Prostate gland (tissue), 2 donors: ENCODE measurements around the gene IGF2. TPM values are rescaled to one million over a fixed set of nuclear protein-coding genes. Genes with fewer than 3 reads are reported as not detected.

Experiments used
- DNase-seq: peaks from one replicate; pipeline ENCODE4 v3.0.0-alpha.2; 2019; ENCODE audit warnings: low spot score
- H3K27ac ChIP-seq, 2 donors: fragments of 200-600 bp; sonication (generic); 2 replicates each; pipeline ENCODE4 v1.5.1; 2017 to 2019
- H3K27me3 ChIP-seq: fragments of 200-600 bp; sonication (generic); replicated peaks from 2 replicates; pipeline ENCODE4 v1.5.1; 2019; ENCODE audit not compliant: insufficient read depth
- H3K36me3 ChIP-seq, 2 donors: fragments of 200-600 bp; sonication (generic); 1 replicate in 1 of 2; 2 replicates in 1 of 2; pipeline versions ENCODE4 v1.5.1 to v1.8.1; 2017 to 2019
- H3K4me1 ChIP-seq: fragments of 200-600 bp; sonication (generic); replicated peaks from 2 replicates; pipeline ENCODE4 v1.5.1; 2019
- H3K4me3 ChIP-seq, 2 donors: fragments of 200-600 bp; sonication (generic); 2 replicates each; pipeline ENCODE4 v1.5.1; 2017 to 2019
- H3K9me3 ChIP-seq: fragments of 200-600 bp; sonication (generic); 2 replicates; pipeline ENCODE4 v1.5.1; 2017
- POLR2A ChIP-seq: fragments of 450-650 bp; IDR thresholded peaks from one replicate; pipeline ENCODE4 v1.6.1; 2016; ENCODE audit warnings: antibody characterized with exemption, mild to moderate bottlenecking
- POLR2AphosphoS5 ChIP-seq: sonication (generic); formaldehyde crosslinking; IDR thresholded peaks from one replicate; pipeline ENCODE4 v1.6.1; 2017; ENCODE audit warnings: antibody characterized with exemption
- WGBS: methylation state at CpG from one replicate; pipeline ENCODE4 v1.1.5; 2018; 5-methylcytosine and 5-hydroxymethylcytosine counted together
- intact Hi-C: fragments of 100-400 bp; cut with DNase I; formaldehyde crosslinking; loops from one replicate; pipeline ENCODE4 v1.14.2; 2022
- total RNA-seq, 2 donors: library from RNA; depleted of rRNA; stranded (reverse); fragments of >200 nt; gene quantifications; one replicate each; pipeline ENCODE4 v1.1.0, GENCODE V29; 2016
- TF ChIP-seq, protein P1 (sequence below), 4 experiments: fragments of 200-600 bp in 2 of 4; fragments of 450-650 bp in 2 of 4; sonication (generic) in 2 of 4; IDR thresholded peaks; 1 replicate in 3 of 4; 2 replicates in 1 of 4; pipeline ENCODE4 v1.5.1; 2016 to 2019; ENCODE audit warnings: antibody characterized with exemption in 4 of 4, mild to moderate bottlenecking in 2 of 4, moderate library complexity in 2 of 4

Gene IGF2, protein sequence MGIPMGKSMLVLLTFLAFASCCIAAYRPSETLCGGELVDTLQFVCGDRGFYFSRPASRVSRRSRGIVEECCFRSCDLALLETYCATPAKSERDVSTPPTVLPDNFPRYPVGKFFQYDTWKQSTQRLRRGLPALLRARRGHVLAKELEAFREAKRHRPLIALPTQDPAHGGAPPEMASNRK
- 10 to 100 TPM in 1 of 2 donors, 1 to 10 TPM in 1; 4.1 to 80.7 TPM for total RNA-seq

DNA sequence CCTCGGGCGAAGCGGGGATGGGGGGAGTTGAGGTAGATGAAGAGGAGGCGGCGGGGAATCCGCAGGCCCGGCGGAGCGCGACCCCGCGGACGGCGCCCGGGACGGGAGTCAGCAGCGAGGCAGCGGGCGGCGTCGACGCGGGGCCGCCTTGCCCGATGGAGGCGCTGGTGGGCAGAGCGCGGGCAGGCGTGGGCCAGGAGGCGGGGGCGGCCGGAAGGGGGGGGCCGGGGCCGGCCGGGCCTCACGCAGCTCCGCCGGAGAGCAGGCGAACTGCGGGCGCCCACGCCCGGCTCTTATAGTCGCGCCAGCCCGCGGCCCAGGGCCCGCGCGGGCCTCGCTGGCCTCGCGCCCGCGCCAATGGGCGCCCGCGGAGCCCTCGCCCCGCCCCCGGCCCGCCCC is at the start of gene IGF2:
TSS of gene IGF2 (minus strand) at position 267 of the 399 bp plus-strand sequence. CDS start 3,866 bp downstream, outside the sequence.
- 1% methylated on average over 61 of the region's 62 CpGs for WGBS
- Histone ChIP-seq H3K27me3 (peaks cover 29% of the 10 kb centered on the region), H3K27ac (no peak within 1 kb of the TSS), H3K4me3 (peak within 1 kb of the TSS; percentile 12 to 22), H3K9me3 (no peaks in the 10 kb centered on the region), H3K4me1 (peaks cover 6% of the 10 kb centered on the region), H3K36me3 (no peaks in the 10 kb centered on the region)
- TF ChIP-seq POLR2AphosphoS5 (no peak), POLR2A (no peak)
- TF ChIP-seq, protein P1, sequence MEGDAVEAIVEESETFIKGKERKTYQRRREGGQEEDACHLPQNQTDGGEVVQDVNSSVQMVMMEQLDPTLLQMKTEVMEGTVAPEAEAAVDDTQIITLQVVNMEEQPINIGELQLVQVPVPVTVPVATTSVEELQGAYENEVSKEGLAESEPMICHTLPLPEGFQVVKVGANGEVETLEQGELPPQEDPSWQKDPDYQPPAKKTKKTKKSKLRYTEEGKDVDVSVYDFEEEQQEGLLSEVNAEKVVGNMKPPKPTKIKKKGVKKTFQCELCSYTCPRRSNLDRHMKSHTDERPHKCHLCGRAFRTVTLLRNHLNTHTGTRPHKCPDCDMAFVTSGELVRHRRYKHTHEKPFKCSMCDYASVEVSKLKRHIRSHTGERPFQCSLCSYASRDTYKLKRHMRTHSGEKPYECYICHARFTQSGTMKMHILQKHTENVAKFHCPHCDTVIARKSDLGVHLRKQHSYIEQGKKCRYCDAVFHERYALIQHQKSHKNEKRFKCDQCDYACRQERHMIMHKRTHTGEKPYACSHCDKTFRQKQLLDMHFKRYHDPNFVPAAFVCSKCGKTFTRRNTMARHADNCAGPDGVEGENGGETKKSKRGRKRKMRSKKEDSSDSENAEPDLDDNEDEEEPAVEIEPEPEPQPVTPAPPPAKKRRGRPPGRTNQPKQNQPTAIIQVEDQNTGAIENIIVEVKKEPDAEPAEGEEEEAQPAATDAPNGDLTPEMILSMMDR (IDR thresholded peaks at IDR 0.05) = no peak
- intact Hi-C loops = no loop called here
- DNase-seq = no peak

DNA sequence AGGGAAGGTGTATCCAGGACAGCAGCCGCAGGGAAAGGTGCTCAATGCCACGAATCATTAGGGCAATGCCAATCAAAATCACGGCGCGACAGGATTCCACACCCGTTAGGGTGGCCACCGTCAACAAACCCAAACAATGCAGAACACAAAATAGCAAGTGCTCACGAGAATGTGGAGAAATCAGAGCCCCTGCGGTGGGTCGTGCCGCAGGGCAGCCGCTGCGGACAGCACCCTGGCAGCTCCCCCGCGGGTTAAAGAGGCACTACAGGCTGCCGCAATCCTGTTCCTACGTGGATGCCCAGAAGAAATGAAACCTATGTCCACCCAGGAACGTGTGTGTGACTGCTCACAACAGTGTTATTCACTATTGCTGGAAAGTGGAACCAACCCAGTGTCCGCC is 49.6 kb upstream of the IGF2 start:
- intact Hi-C loops = no loop called here
- 80% methylated on average over 19 of the region's 19 CpGs for WGBS
- Histone ChIP-seq H3K9me3 (no peaks in the 10 kb centered on the region), H3K4me1 (no peaks in the 10 kb centered on the region), H3K4me3 (no peak overlapping the region), H3K27me3 (peaks cover 6% of the 10 kb centered on the region), H3K36me3 (no peaks in the 10 kb centered on the region), H3K27ac (no peak overlapping the region)
- no peak for DNase-seq
- TF ChIP-seq, protein P1 (IDR thresholded peaks at IDR 0.05) = no peak
- TF ChIP-seq POLR2A (no peak), POLR2AphosphoS5 (no peak)

DNA sequence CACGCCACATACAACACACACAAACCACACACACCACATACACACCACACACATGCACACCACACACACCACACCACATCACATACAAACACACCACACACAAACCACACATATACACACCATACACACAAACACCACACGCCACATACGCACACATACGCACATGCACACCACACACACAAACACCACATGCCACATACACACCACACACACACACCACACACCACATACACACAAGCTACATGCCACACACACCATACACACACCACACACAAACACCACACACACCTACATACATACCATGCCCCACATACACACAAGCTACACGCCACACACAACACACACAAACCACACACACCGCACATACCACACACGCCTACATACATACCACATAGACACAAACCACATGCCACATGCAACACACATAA is 48.1 kb upstream of the IGF2 start:
- 99% methylated on average over 7 of the region's 7 CpGs for WGBS
- TF ChIP-seq POLR2AphosphoS5 = no peak
- TF ChIP-seq, protein P1 (IDR thresholded peaks at IDR 0.05) = no peak
- intact Hi-C loops = no loop called here
- H3K4me3 ChIP-seq = no peak overlapping the region
- H3K4me1 ChIP-seq = no peaks in the 10 kb centered on the region
- H3K27me3 ChIP-seq = peaks cover 6% of the 10 kb centered on the region
- no peak overlapping the region for H3K27ac ChIP-seq
- H3K36me3 ChIP-seq = no peaks in the 10 kb centered on the region
- no peaks in the 10 kb centered on the region for H3K9me3 ChIP-seq
- no peak for DNase-seq

DNA sequence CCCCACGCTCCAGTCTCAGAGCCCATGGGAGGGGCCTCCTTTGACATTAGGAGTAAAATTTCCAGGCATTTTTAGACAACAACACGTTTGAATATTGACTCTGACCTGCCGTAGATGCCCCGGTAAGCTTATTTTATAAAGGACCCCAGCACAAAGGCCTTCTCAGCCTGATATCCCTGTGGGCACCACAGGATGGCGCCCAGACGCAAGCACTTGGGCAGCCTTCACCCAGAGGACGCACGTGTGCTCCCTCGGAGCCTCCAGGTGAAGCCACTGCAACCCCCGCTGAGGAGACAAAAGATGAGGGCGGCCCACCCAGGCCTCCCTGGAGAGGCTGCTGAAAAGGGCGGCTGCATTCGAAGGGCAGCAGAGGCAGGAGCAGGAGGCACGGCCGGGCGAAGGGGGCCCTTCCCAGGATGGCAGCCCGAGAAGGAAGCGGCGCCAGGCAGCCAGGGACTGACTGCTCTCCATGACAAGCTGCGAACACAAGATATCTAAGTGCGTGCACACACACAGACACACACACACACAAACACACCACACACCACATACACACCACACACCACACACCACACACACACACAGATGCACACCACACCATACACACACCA is 47.6 kb upstream of the IGF2 start:
- Histone ChIP-seq H3K4me3 (no peak overlapping the region), H3K4me1 (no peaks in the 10 kb centered on the region), H3K27ac (no peak overlapping the region), H3K9me3 (no peaks in the 10 kb centered on the region), H3K27me3 (peaks cover 6% of the 10 kb centered on the region), H3K36me3 (no peaks in the 10 kb centered on the region)
- 26% methylated on average over 13 of the region's 21 CpGs for WGBS
- TF ChIP-seq, protein P1 (IDR thresholded peaks at IDR 0.05) = peak in 3 of 4 experiments; percentile 19 to 52 (median 49)
- TF ChIP-seq POLR2A = no peak
- no peak for TF ChIP-seq POLR2AphosphoS5
- DNase-seq = no peak
- intact Hi-C loops = no loop called here
